BJ (cell line): ENCODE results near the gene RAB3GAP1. TPM values are rescaled to one million over a fixed set of nuclear protein-coding genes. Genes with fewer than 3 reads are reported as not detected.
"Not testable (repeated sequence)": the region's sequence is repeated elsewhere in the genome, so short reads cannot be mapped to it uniquely, and the experiment has no call there.

ENCODE experiments used
- CTCF ChIA-PET: fragments of 350-600 bp; formaldehyde crosslinking; extraction: SDS; loops from one replicate; lab custom pipeline; 2021; ENCODE audit warnings: antibody characterized with exemption, inconsistent platforms; lab: Yijun Ruan, JAX
- POLR2A ChIA-PET: fragments of 300-600 bp; sonication (Branson Sonifier 250); formaldehyde crosslinking; extraction: SDS; loops from one replicate; lab custom pipeline; 2021; ENCODE audit warnings: antibody characterized with exemption; lab: Charles Lee
- DNase-seq: peaks from one replicate; pipeline ENCODE4 v3.0.0-alpha.2; 2011; ENCODE audit warnings: low read depth
- H3K27me3 ChIP-seq: 2 replicates; pipeline ENCODE4 v1.6.0; 2011; ENCODE audit warnings: low read length; ENCODE audit not compliant: control insufficient read depth, insufficient read depth
- H3K36me3 ChIP-seq: 2 replicates; pipeline ENCODE4 v1.5.1; 2011; ENCODE audit warnings: low read length; ENCODE audit not compliant: control insufficient read depth, insufficient read depth
- H3K4me3 ChIP-seq: 2 replicates; pipeline ENCODE4 v1.5.1; 2011; ENCODE audit warnings: low read depth, mild to moderate bottlenecking, control low read depth, low read length
- CTCF ChIP-seq: IDR thresholded peaks from 2 replicates; pipeline ENCODE4 v1.5.1; 2011; ENCODE audit warnings: low read depth, mild to moderate bottlenecking, control low read depth, inconsistent platforms, low read length, moderate library complexity; ENCODE audit not compliant: insufficient read depth
- polyA plus RNA-seq: library from polyadenylated mRNA; depleted of rRNA; stranded (reverse); fragments of >200 nt; gene quantifications from 2 replicates; pipeline ENCODE4 v1.2.3, GENCODE V29; 2011

The RAB3GAP1 gene
- polyA plus RNA-seq, 1 experiment: 22.4 TPM

GRCh38 chr2:135119582-135119981 is 67.5 kb downstream of the RAB3GAP1 start:
- Histone ChIP-seq H3K4me3 (no peak overlapping the region), H3K36me3 (peaks cover 1% of the 10 kb centered on the region; the same call in 1 of the 2 replicates), H3K27me3 (no peaks in the 10 kb centered on the region)
- POLR2A ChIA-PET: no interaction called here
- DNase-seq: no peak
- CTCF ChIA-PET: no interaction called here
- TF ChIP-seq CTCF: no peak

- ChIA-PET POLR2A (no interaction called here), CTCF (interaction anchor here (1.2 kb wide), 1 partner anchor 117 kb away, joined by 3 read pairs; no protein-coding TSS in a partner anchor)
- Histone ChIP-seq H3K4me3 (no peak overlapping the region), H3K36me3 (peaks cover 1% of the 10 kb centered on the region; the same call in 1 of the 2 replicates), H3K27me3 (no peaks in the 10 kb centered on the region)
- no peak for DNase-seq
- TF ChIP-seq CTCF: no peak
Measured at GRCh38 chr2:135121016-135121657, 69.0 kb downstream of the RAB3GAP1 start.

- POLR2A ChIA-PET: not testable (repeated sequence)
Measured at GRCh38 chr2:135121658-135122039, 69.6 kb downstream of the RAB3GAP1 start.

GRCh38 chr2:135124924-135125886 is 73.1 kb downstream of the RAB3GAP1 start:
- H3K27me3 ChIP-seq: no peaks in the 10 kb centered on the region
- H3K4me3 ChIP-seq: no peak overlapping the region
- H3K36me3 ChIP-seq: peaks cover 3% of the 10 kb centered on the region; the same call in 1 of the 2 replicates
- no peak for DNase-seq
- no peak for TF ChIP-seq CTCF
- ChIA-PET CTCF (interaction anchor here (1.3 to 1.4 kb wide), 2 partner anchors 121 to 137 kb away, joined by 3 read pairs; no protein-coding TSS in a partner anchor), POLR2A (no interaction called here)

More at GRCh38 chr2:135121658-135122039, 69.6 kb downstream of the RAB3GAP1 start:
- CTCF ChIA-PET: interaction anchor here (1.2 kb wide), 1 partner anchor 117 kb away, joined by 3 read pairs; no protein-coding TSS in a partner anchor
- DNase-seq, H3K4me3 ChIP-seq, H3K36me3 ChIP-seq, H3K27me3 ChIP-seq: not testable (repeated sequence)

GRCh38 chr2:135125940-135126339 is 73.8 kb downstream of the RAB3GAP1 start:
- CTCF ChIA-PET: interaction anchor here (1.3 to 1.4 kb wide), 2 partner anchors 122 to 137 kb away, joined by 3 read pairs; no protein-coding TSS in a partner anchor
- Histone ChIP-seq H3K36me3 (peaks cover 6% of the 10 kb centered on the region), H3K4me3 (no peak overlapping the region), H3K27me3 (no peaks in the 10 kb centered on the region)
- no peak for DNase-seq
- TF ChIP-seq CTCF: no peak
- POLR2A ChIA-PET: no interaction called here
